Transverse colon (tissue), 4 donors: ENCODE measurements around the gene EDN2.

ENCODE experiments used
- CTCF ChIP-seq, 5 experiments: fragments of 200-600 bp in 3 of 5; fragments of 450-650 bp in 2 of 5; sonication (generic) in 3 of 5; IDR thresholded peaks; 1 replicate in 2 of 5; 2 replicates in 3 of 5; pipeline ENCODE4 v1.5.1; 2016 to 2017; ENCODE audit warnings: antibody characterized with exemption in 5 of 5, inconsistent platforms in 3 of 5, mild to moderate bottlenecking in 2 of 5, moderate library complexity in 1 of 5
- POLR2A ChIP-seq: fragments of 450-650 bp; IDR thresholded peaks from one replicate; pipeline ENCODE4 v1.6.1; 2016; ENCODE audit warnings: antibody characterized with exemption, mild to moderate bottlenecking, moderate library complexity
- POLR2AphosphoS5 ChIP-seq, 3 donors: sonication (generic); formaldehyde crosslinking; IDR thresholded peaks; one replicate each; pipeline ENCODE4 v1.6.1; 2016; ENCODE audit warnings: antibody characterized with exemption in 3 of 3

GRCh38 chr1:41471658-41472057 is 12.8 kb downstream of the EDN2 start:
- TF ChIP-seq CTCF (IDR thresholded peaks at IDR 0.05) (no peak), POLR2A (no peak), POLR2AphosphoS5 (IDR thresholded peaks at IDR 0.05) (no peak)
